Tracheal epithelial cell (primary cell): Measurements from ENCODE around the gene HSFY1. TPM values are rescaled to one million over a fixed set of nuclear protein-coding genes. Genes with fewer than 3 reads are reported as not detected.

ENCODE experiments used
- total RNA-seq: library from RNA; depleted of rRNA; stranded (reverse); fragments of >200 nt; gene quantifications from 2 replicates; pipeline ENCODE4 v1.2.1, GENCODE V29; 2014

The HSFY1 gene, protein sequence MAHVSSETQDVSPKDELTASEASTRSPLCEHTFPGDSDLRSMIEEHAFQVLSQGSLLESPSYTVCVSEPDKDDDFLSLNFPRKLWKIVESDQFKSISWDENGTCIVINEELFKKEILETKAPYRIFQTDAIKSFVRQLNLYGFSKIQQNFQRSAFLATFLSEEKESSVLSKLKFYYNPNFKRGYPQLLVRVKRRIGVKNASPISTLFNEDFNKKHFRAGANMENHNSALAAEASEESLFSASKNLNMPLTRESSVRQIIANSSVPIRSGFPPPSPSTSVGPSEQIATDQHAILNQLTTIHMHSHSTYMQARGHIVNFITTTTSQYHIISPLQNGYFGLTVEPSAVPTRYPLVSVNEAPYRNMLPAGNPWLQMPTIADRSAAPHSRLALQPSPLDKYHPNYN
- total RNA-seq: not detected in 2 replicates

DNA sequence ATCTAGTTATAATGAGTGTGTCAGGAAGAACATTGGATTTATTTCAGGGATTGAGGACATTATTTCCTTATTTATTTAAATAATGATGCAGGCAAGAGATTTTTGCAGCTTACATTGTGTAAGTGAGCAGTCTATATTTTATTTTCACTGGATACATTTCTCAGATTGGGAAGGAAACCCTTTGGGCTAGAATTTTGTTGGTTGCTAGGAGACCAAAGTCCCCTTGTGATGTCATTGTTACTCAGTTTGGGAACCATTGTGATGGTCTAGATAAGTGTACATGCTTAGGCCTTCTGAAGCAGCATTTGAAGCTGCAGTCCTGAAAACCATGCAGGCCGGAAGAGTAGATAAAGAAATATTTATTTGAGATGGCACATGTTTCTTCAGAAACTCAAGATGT, at the start of gene HSFY1:
TSS of gene HSFY1 (plus strand) at position 301 of the 400 bp plus-strand sequence. CDS start at position 369, 68 bp downstream.

Other genes starting within 250 kb of the HSFY1 start
- under 0.01 TPM in 1 of 2 replicates, not detected in the other for gene HSFY2, start 227.0 kb downstream of the HSFY1 start, total RNA-seq